Measurements from ENCODE around the gene PBX1. TPM values are rescaled to one million over a fixed set of nuclear protein-coding genes. Genes with fewer than 3 reads are reported as not detected.

Gene PBX1
- total and polyA plus RNA-seq, 2 experiments from 2014 or later: 40.0 to 104 TPM

- TF ChIP-seq, protein P1, sequence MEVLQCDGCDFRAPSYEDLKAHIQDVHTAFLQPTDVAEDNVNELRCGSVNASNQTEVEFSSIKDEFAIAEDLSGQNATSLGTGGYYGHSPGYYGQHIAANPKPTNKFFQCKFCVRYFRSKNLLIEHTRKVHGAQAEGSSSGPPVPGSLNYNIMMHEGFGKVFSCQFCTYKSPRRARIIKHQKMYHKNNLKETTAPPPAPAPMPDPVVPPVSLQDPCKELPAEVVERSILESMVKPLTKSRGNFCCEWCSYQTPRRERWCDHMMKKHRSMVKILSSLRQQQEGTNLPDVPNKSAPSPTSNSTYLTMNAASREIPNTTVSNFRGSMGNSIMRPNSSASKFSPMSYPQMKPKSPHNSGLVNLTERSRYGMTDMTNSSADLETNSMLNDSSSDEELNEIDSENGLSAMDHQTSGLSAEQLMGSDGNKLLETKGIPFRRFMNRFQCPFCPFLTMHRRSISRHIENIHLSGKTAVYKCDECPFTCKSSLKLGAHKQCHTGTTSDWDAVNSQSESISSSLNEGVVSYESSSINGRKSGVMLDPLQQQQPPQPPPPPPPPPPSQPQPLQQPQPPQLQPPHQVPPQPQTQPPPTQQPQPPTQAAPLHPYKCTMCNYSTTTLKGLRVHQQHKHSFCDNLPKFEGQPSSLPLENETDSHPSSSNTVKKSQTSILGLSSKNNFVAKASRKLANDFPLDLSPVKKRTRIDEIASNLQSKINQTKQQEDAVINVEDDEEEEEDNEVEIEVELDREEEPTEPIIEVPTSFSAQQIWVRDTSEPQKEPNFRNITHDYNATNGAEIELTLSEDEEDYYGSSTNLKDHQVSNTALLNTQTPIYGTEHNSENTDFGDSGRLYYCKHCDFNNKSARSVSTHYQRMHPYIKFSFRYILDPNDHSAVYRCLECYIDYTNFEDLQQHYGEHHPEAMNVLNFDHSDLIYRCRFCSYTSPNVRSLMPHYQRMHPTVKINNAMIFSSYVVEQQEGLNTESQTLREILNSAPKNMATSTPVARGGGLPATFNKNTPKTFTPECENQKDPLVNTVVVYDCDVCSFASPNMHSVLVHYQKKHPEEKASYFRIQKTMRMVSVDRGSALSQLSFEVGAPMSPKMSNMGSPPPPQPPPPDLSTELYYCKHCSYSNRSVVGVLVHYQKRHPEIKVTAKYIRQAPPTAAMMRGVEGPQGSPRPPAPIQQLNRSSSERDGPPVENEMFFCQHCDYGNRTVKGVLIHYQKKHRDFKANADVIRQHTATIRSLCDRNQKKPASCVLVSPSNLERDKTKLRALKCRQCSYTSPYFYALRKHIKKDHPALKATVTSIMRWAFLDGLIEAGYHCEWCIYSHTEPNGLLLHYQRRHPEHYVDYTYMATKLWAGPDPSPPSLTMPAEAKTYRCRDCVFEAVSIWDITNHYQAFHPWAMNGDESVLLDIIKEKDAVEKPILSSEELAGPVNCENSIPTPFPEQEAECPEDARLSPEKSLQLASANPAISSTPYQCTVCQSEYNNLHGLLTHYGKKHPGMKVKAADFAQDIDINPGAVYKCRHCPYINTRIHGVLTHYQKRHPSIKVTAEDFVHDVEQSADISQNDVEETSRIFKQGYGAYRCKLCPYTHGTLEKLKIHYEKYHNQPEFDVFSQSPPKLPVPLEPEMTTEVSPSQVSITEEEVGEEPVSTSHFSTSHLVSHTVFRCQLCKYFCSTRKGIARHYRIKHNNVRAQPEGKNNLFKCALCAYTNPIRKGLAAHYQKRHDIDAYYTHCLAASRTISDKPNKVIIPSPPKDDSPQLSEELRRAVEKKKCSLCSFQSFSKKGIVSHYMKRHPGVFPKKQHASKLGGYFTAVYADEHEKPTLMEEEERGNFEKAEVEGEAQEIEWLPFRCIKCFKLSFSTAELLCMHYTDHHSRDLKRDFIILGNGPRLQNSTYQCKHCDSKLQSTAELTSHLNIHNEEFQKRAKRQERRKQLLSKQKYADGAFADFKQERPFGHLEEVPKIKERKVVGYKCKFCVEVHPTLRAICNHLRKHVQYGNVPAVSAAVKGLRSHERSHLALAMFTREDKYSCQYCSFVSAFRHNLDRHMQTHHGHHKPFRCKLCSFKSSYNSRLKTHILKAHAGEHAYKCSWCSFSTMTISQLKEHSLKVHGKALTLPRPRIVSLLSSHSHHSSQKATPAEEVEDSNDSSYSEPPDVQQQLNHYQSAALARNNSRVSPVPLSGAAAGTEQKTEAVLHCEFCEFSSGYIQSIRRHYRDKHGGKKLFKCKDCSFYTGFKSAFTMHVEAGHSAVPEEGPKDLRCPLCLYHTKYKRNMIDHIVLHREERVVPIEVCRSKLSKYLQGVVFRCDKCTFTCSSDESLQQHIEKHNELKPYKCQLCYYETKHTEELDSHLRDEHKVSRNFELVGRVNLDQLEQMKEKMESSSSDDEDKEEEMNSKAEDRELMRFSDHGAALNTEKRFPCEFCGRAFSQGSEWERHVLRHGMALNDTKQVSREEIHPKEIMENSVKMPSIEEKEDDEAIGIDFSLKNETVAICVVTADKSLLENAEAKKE (CRISPR knock-in tag; IDR thresholded peaks at IDR 0.05): no peak
- TF ChIP-seq EZH2 (IDR thresholded peaks at IDR 0.05; ENCODE audit: low read depth, unreplicated experiment) (no peak), JUNB (IDR thresholded peaks at IDR 0.05; ENCODE audit: unreplicated experiment) (no peak), REST (IDR thresholded peaks at IDR 0.05; ENCODE audit: unreplicated experiment) (no peak), POLR2AphosphoS5 (IDR thresholded peaks at IDR 0.05; ENCODE audit: low read depth) (no peak), EZH2phosphoT487 (IDR thresholded peaks at IDR 0.05; ENCODE audit: unreplicated experiment) (no peak), CREB1 (CRISPR knock-in tag; IDR thresholded peaks at IDR 0.05; ENCODE audit: low read depth) (no peak), ETS1 (IDR thresholded peaks at IDR 0.05) (no peak)
- TF ChIP-seq, protein P2, sequence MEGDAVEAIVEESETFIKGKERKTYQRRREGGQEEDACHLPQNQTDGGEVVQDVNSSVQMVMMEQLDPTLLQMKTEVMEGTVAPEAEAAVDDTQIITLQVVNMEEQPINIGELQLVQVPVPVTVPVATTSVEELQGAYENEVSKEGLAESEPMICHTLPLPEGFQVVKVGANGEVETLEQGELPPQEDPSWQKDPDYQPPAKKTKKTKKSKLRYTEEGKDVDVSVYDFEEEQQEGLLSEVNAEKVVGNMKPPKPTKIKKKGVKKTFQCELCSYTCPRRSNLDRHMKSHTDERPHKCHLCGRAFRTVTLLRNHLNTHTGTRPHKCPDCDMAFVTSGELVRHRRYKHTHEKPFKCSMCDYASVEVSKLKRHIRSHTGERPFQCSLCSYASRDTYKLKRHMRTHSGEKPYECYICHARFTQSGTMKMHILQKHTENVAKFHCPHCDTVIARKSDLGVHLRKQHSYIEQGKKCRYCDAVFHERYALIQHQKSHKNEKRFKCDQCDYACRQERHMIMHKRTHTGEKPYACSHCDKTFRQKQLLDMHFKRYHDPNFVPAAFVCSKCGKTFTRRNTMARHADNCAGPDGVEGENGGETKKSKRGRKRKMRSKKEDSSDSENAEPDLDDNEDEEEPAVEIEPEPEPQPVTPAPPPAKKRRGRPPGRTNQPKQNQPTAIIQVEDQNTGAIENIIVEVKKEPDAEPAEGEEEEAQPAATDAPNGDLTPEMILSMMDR (conservative IDR thresholded peaks at IDR 0.05; ENCODE audit: low read depth in 2 of 2): no peak
Observed at GRCh38 chr1:164519426-164519825, 39.6 kb upstream of the PBX1 start (continued).

All from GM23338 (cell line).